Large intestine (tissue), 3 donors: ENCODE results near the gene SOX13. TPM values are rescaled to one million over a fixed set of nuclear protein-coding genes. Genes with fewer than 3 reads are reported as not detected.
A peak's percentile ranks its signal among the peaks of the same experiment; 100 is the strongest.

Source experiments
- DNase-seq, 2 donors: peaks; one replicate each; pipeline versions ENCODE4 v3.0.0 to v3.0.0-alpha.2; 2013
- H3K27ac ChIP-seq: one replicate; pipeline ENCODE4 v1.5.1; 2013; ENCODE audit warnings: low read length
- H3K27me3 ChIP-seq: 2 replicates; pipeline ENCODE4 v1.6.1; 2013; ENCODE audit warnings: low read length; ENCODE audit not compliant: control insufficient read depth, insufficient read depth
- H3K36me3 ChIP-seq: 2 replicates; pipeline ENCODE4 v1.6.1; 2013; ENCODE audit warnings: low read length; ENCODE audit not compliant: control insufficient read depth, insufficient read depth
- H3K4me1 ChIP-seq: one replicate; pipeline ENCODE4 v1.6.1; 2013; ENCODE audit warnings: low read length; ENCODE audit not compliant: control insufficient read depth, insufficient read depth
- H3K4me3 ChIP-seq: one replicate; pipeline ENCODE4 v1.5.1; 2013; ENCODE audit warnings: low read length
- H3K9me3 ChIP-seq: one replicate; pipeline ENCODE4 v1.6.1; 2013; ENCODE audit warnings: mild to moderate bottlenecking, low read depth, low read length, moderate library complexity; ENCODE audit not compliant: control insufficient read depth
- WGBS: methylation state at CpG from one replicate; pipeline ENCODE4 v1.1.5; 2013; ENCODE audit warnings: low lambda C conversion rate; ENCODE audit not compliant: insufficient coverage; 5-methylcytosine and 5-hydroxymethylcytosine counted together
- polyA plus RNA-seq: library from polyadenylated mRNA; unstranded; fragments of 120-200 nt; gene quantifications from one replicate; pipeline ENCODE4 v1.2.1, GENCODE V29; 2013

Gene SOX13
- polyA plus RNA-seq, 1 donor = 34.0 TPM

- Histone ChIP-seq H3K27ac (no peak overlapping the region), H3K4me3 (no peak overlapping the region), H3K36me3 (no peaks in the 10 kb centered on the region), H3K4me1 (no peaks in the 10 kb centered on the region), H3K9me3 (no peaks in the 10 kb centered on the region), H3K27me3 (no peaks in the 10 kb centered on the region)
- DNase-seq = no peak
- no CpG with 5 or more reads among the region's 7 CpGs for WGBS
Measured at GRCh38 chr1:204059970-204060369, 12.9 kb upstream of the SOX13 start.

- Histone ChIP-seq H3K27me3 (no peaks in the 10 kb centered on the region), H3K4me3 (no peak overlapping the region), H3K36me3 (no peaks in the 10 kb centered on the region), H3K27ac (no peak overlapping the region), H3K9me3 (no peaks in the 10 kb centered on the region), H3K4me1 (no peaks in the 10 kb centered on the region)
- DNase-seq = no peak
- 93% methylated on average over 2 of the region's 2 CpGs for WGBS
Measured at GRCh38 chr1:204062106-204062505, 10.8 kb upstream of the SOX13 start.

DNA sequence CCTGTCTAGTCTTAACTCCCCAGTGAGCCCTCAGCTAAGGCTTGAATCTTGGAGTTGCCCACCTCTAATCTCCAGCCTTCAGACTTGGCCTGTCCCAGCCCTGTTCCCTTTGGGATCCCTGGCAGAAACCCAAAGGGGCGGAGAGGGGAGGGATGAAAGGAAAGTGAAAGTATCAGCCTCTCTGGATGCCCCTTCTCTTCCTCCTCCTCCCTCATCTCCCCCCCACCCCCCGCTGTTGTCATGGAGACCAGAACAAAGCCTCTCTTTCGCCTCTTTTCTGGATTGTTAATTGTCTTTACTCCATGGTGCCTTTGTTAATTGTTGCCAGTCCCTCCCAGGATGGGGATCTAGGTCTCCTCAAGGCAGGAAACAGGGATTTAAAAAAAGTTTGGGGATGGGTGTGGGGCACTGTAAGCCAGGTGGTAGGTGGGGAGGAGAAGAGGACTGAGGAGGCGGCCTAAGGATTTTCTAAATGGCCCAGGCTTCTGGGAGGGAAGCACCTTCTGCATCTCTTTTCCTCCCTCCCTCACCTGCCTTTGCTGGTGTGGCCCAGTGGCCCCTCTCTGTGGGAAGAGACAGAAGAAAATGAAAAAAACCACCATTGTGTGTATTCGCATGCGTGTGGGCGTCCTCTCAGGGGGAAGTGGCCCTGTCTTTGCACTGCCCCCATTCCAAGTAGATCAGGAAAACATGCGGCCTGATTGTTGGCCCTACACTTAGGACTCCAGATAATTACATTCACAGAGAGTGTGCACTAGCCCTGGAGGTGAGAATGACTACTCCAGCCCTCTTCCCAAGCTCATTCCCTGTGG is 7.5 kb upstream of the SOX13 start:
- DNase-seq = no peak
- no CpG with 5 or more reads among the region's 8 CpGs for WGBS
- H3K4me1 ChIP-seq = no peaks in the 10 kb centered on the region
- H3K9me3 ChIP-seq = no peaks in the 10 kb centered on the region
- H3K36me3 ChIP-seq = no peaks in the 10 kb centered on the region
- H3K27ac ChIP-seq = no peak overlapping the region
- H3K27me3 ChIP-seq = no peaks in the 10 kb centered on the region
- no peak overlapping the region for H3K4me3 ChIP-seq

GRCh38 chr1:204065986-204066300 is 7.0 kb upstream of the SOX13 start:
- WGBS = no CpG with 5 or more reads among the region's 7 CpGs
- no peak for DNase-seq
- Histone ChIP-seq H3K4me3 (no peak overlapping the region), H3K27ac (no peak overlapping the region), H3K4me1 (no peaks in the 10 kb centered on the region), H3K27me3 (no peaks in the 10 kb centered on the region), H3K36me3 (no peaks in the 10 kb centered on the region), H3K9me3 (no peaks in the 10 kb centered on the region)

- Histone ChIP-seq H3K36me3 (no peaks in the 10 kb centered on the region), H3K4me3 (no peak overlapping the region), H3K4me1 (peaks cover 3% of the 10 kb centered on the region), H3K27me3 (peaks cover 2% of the 10 kb centered on the region), H3K27ac (no peak overlapping the region), H3K9me3 (no peaks in the 10 kb centered on the region)
- WGBS = 89% methylated on average over 4 of the region's 5 CpGs
- DNase-seq = no peak
Measured at GRCh38 chr1:204067935-204068334, 5.0 kb upstream of the SOX13 start.

DNA sequence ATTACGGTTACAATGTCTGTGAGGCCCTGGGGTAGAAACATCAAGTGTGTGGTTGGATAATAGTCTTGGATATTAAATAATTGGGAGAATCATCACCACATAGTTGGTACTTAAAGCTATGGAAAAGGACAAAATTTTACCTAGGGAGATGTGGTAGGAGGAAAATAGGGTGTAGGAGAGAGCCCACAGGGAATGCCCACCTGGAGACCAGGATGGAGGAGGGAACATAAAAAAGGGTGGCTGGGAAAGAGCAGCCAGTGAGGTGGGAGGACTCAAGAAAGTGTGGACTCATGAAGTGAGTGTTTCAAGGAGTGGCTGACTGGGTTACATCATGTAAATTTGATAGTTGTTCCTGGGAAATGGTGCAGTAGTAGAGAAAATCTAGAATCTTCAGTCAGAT is 3.0 kb upstream of the SOX13 start:
- WGBS = no CpG with 5 or more reads among the region's 1 CpG
- H3K4me3 ChIP-seq = no peak overlapping the region
- peaks cover 4% of the 10 kb centered on the region for H3K9me3 ChIP-seq

DNA sequence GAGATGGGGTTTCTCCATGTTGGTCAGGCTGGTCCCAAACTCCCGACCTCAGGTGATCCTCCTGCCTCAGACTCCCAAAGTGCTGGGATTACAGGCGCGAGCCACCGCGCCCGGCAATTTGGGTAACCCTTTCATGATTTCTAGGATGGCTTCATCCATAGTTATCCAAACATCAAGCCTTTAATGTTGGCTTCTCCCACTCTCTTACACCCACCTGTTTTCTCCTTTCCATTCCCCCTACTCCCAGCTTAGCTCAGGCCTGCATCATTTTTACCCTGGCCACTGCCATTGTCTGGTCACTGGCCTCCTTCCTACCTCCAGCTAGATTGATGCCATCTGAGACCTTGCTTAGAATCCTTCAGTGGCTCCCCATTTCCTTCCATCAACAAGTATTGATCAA is 2.0 kb upstream of the SOX13 start:
- DNase-seq = no peak
- Histone ChIP-seq H3K27ac (no peak overlapping the region), H3K4me1 (peaks cover 9% of the 10 kb centered on the region), H3K4me3 (no peak overlapping the region), H3K27me3 (peaks cover 2% of the 10 kb centered on the region), H3K36me3 (no peaks in the 10 kb centered on the region), H3K9me3 (peaks cover 4% of the 10 kb centered on the region)
- whole genome bisulfite sequencing = no CpG with 5 or more reads among the region's 6 CpGs

More for the DNA sequence above, 3.0 kb upstream of the SOX13 start:
- peaks cover 2% of the 10 kb centered on the region for H3K27me3 ChIP-seq
- H3K27ac ChIP-seq = no peak overlapping the region
- H3K36me3 ChIP-seq = no peaks in the 10 kb centered on the region
- no peak for DNase-seq
- peaks cover 3% of the 10 kb centered on the region for H3K4me1 ChIP-seq

DNA sequence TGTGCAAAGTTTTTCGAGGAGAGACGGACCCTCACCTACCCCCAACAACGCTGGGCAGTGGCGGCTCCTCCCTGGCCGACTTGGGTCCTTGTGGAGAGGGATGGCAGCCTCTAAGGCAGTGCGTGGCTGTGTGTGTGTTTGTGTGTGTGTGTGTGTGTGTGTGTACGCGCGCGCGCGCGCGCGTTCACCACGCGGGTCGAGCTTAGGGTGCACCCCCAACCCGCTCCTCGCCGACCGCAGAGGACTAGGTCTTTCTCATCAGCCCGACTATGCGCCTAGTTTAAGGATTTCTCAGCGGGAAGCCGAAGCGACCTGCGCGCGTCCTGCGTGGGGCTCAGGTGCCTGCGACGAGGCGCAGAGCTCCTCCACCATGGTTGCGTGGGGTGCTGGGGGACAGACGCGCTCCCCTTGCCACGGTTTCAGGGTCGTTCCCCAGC is 940 bp downstream of the SOX13 start:
- WGBS = no CpG with 5 or more reads among the region's 39 CpGs
- Histone ChIP-seq H3K4me3 (peak overlapping the region; percentile 87), H3K27ac (peak overlapping the region; percentile 84), H3K4me1 (peaks cover 32% of the 10 kb centered on the region), H3K9me3 (peaks cover 4% of the 10 kb centered on the region), H3K27me3 (peaks cover 2% of the 10 kb centered on the region), H3K36me3 (no peaks in the 10 kb centered on the region)
- DNase-seq = peak in 1 of 2 donors; percentile 71

DNA sequence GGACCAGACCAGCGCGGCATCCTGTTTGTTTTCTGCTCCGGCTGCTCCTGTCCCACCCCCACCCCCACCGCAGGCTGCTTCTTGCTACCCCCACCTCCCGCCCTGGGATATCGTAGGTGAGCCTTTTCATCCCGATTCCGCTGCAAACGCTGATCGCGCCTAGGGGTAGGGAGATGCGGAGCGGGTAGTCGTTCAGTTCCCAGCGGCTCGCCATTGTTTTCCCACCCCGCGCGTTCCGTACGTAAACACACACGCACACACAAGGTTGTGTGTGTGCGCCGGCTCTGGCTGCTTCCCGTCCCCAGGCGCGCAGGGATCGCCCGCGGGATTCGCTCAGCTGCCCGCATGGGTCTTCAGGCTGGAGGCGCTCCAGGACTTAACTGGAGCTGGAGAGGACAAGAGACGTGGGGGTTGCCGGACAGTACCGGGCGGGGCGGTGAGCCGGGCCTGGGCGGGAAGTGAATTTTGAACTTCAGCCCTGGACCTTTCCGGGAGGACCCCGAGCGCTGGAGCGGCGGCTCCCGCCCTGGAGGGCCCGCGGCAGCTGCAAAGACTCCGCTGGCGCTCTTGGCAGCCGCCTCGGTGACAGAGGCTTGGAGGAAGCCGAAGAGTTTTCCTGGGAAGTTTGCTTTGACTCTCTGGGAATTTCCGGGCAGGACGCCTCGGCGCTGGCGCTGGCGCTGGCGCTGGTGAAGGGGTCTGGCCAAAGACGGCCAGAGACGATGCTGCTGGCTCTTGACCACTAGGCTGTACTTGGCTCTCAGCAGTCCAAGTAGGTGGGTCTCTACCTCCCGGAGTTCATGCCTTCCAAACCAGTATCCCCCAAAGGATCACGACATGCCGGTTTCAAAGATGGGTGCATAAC is 1.6 kb downstream of the SOX13 start:
- no CpG with 5 or more reads among the region's 65 CpGs for WGBS
- peaks cover 2% of the 10 kb centered on the region for H3K27me3 ChIP-seq
- peak; percentile 87 to 92 for DNase-seq
- peaks cover 4% of the 10 kb centered on the region for H3K9me3 ChIP-seq
- H3K27ac ChIP-seq = peak overlapping the region; percentile 84
- H3K36me3 ChIP-seq = no peaks in the 10 kb centered on the region
- peaks cover 33% of the 10 kb centered on the region for H3K4me1 ChIP-seq
- peak overlapping the region; percentile 87 for H3K4me3 ChIP-seq

DNA sequence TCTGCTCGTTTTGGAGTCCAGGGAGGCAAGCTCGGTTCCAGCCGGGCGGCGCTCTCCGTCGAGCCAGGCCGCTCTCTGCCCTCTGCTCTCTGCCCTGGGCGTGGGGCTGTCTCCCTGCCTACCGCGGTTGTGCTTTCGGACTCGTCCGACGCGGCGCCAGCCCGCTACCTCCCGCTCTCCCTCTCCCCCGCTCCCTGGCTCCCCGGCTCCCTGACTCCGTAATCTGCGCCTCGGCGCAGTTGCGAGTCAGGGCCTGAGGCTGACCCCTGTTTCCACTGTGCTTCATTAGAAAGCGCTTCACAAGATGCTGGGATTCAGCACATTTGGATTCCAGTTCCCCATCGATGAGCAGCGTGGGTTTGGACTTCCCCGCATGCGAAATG is 2.2 kb downstream of the SOX13 start:
- peak; percentile 47 to 81 for DNase-seq
- H3K4me3 ChIP-seq = peak overlapping the region; percentile 87
- H3K27ac ChIP-seq = peak overlapping the region; percentile 84
- no peaks in the 10 kb centered on the region for H3K36me3 ChIP-seq
- H3K27me3 ChIP-seq = peaks cover 2% of the 10 kb centered on the region
- peaks cover 39% of the 10 kb centered on the region for H3K4me1 ChIP-seq
- H3K9me3 ChIP-seq = peaks cover 4% of the 10 kb centered on the region
- no CpG with 5 or more reads among the region's 31 CpGs for WGBS
